HEK293 (cell line): Measurements from ENCODE around the gene PRIMA1.

Source experiments
- CTCF ChIA-PET: fragments of 350-600 bp; formaldehyde crosslinking; extraction: SDS; loops from one replicate; lab custom pipeline; 2021; ENCODE audit warnings: antibody characterized with exemption; lab: Yijun Ruan, JAX
- POLR2A ChIA-PET: fragments of 300-600 bp; formaldehyde crosslinking; extraction: SDS; loops from one replicate; lab custom pipeline; 2020; ENCODE audit warnings: antibody characterized with exemption, inconsistent platforms; lab: Yijun Ruan, JAX
- H3K27ac ChIP-seq: fragments of 200-500 bp; sonication (Bioruptor generic); 2 replicates; pipeline ENCODE4 v1.5.1; 2014; ENCODE audit warnings: low read depth, low read length, control low read depth, inconsistent platforms; ENCODE audit errors: extremely low read depth
- H3K36me3 ChIP-seq, 2 experiments: fragments of 200-500 bp in 1 of 2; sonication (Bioruptor generic) in 1 of 2; 1 replicate in 1 of 2; 2 replicates in 1 of 2; pipeline ENCODE4 v1.5.1; 2014 to 2017; ENCODE audit warnings: inconsistent platforms in 2 of 2, low read length in 2 of 2; ENCODE audit not compliant: control insufficient read depth in 2 of 2, insufficient read depth in 1 of 2
- H3K4me1 ChIP-seq: fragments of 200-500 bp; sonication (Bioruptor generic); 2 replicates; pipeline ENCODE4 v1.5.1; 2014; ENCODE audit warnings: mild to moderate bottlenecking, low read length, inconsistent platforms; ENCODE audit not compliant: control insufficient read depth, insufficient read depth
- H3K4me3 ChIP-seq: 2 replicates; pipeline ENCODE4 v1.5.1; 2011; ENCODE audit warnings: low read depth, mild to moderate bottlenecking, control low read depth, low read length, moderate library complexity
- H3K9me3 ChIP-seq: fragments of 200-500 bp; sonication (Bioruptor generic); 2 replicates; pipeline ENCODE4 v1.5.1; 2014; ENCODE audit warnings: low read depth, low read length, inconsistent platforms; ENCODE audit not compliant: control insufficient read depth, insufficient read depth
- GLIS2 ChIP-seq: fragments of 450-650 bp; formaldehyde crosslinking; IDR thresholded peaks from 2 replicates; pipeline ENCODE4 v1.5.1; 2016; ENCODE audit warnings: missing biosample characterization, missing genetic modification characterization
- OVOL3 ChIP-seq: fragments of 450-650 bp; formaldehyde crosslinking; IDR thresholded peaks from 2 replicates; pipeline ENCODE4 v1.5.1; 2016; ENCODE audit warnings: missing biosample characterization, missing genetic modification characterization
- REST ChIP-seq: fragments of 450-650 bp; formaldehyde crosslinking; IDR thresholded peaks from 2 replicates; pipeline ENCODE4 v1.5.1; 2016; ENCODE audit warnings: missing biosample characterization, missing genetic modification characterization
- SP3 ChIP-seq: fragments of 450-650 bp; formaldehyde crosslinking; IDR thresholded peaks from 2 replicates; pipeline ENCODE4 v1.5.1; 2016; ENCODE audit warnings: missing biosample characterization, missing genetic modification characterization
- YY1 ChIP-seq: fragments of 450-650 bp; formaldehyde crosslinking; IDR thresholded peaks from 2 replicates; pipeline ENCODE4 v1.5.1; 2018; ENCODE audit warnings: missing biosample characterization, missing genetic modification characterization
- ZBTB20 ChIP-seq: fragments of 450-650 bp; formaldehyde crosslinking; IDR thresholded peaks from 2 replicates; pipeline ENCODE4 v1.5.1; 2016; ENCODE audit warnings: missing biosample characterization, missing genetic modification characterization
- ZBTB48 ChIP-seq: fragments of 450-650 bp; formaldehyde crosslinking; IDR thresholded peaks from 2 replicates; pipeline ENCODE4 v1.5.1; 2016; ENCODE audit warnings: missing biosample characterization, missing genetic modification characterization
- ZNF138 ChIP-seq: fragments of 450-650 bp; formaldehyde crosslinking; IDR thresholded peaks from 2 replicates; pipeline ENCODE4 v1.5.1; 2016; ENCODE audit warnings: missing biosample characterization, missing genetic modification characterization, borderline replicate concordance
- ZNF214 ChIP-seq: fragments of 450-650 bp; formaldehyde crosslinking; IDR thresholded peaks from 2 replicates; pipeline ENCODE4 v1.5.1; 2017; ENCODE audit warnings: missing biosample characterization, mild to moderate bottlenecking, missing genetic modification characterization, borderline replicate concordance
- ZNF221 ChIP-seq: fragments of 450-650 bp; formaldehyde crosslinking; IDR thresholded peaks from 2 replicates; pipeline ENCODE4 v1.5.1; 2017; ENCODE audit warnings: missing biosample characterization, missing genetic modification characterization, borderline replicate concordance
- ZNF26 ChIP-seq: fragments of 450-650 bp; formaldehyde crosslinking; IDR thresholded peaks from 2 replicates; pipeline ENCODE4 v1.5.1; 2016; ENCODE audit warnings: missing biosample characterization, missing genetic modification characterization
- ZNF280D ChIP-seq: fragments of 450-650 bp; formaldehyde crosslinking; IDR thresholded peaks from 2 replicates; pipeline ENCODE4 v1.5.1; 2016; ENCODE audit warnings: missing biosample characterization, missing genetic modification characterization
- ZNF335 ChIP-seq: fragments of 450-650 bp; formaldehyde crosslinking; conservative IDR thresholded peaks from 2 replicates; pipeline ENCODE4 v1.5.1; 2016; ENCODE audit warnings: missing biosample characterization, missing genetic modification characterization
- ZNF354C ChIP-seq: fragments of 450-650 bp; formaldehyde crosslinking; IDR thresholded peaks from 2 replicates; pipeline ENCODE4 v1.5.1; 2016; ENCODE audit warnings: missing biosample characterization, missing genetic modification characterization, low read depth, borderline replicate concordance
- ZNF394 ChIP-seq: fragments of 450-650 bp; formaldehyde crosslinking; IDR thresholded peaks from 2 replicates; pipeline ENCODE4 v1.5.1; 2016; ENCODE audit warnings: missing biosample characterization, missing genetic modification characterization, mild to moderate bottlenecking, moderate library complexity, borderline replicate concordance
- ZNF433 ChIP-seq: fragments of 450-650 bp; formaldehyde crosslinking; IDR thresholded peaks from 2 replicates; pipeline ENCODE4 v1.5.1; 2016; ENCODE audit warnings: missing biosample characterization, missing genetic modification characterization, low read depth
- ZNF514 ChIP-seq: fragments of 450-650 bp; formaldehyde crosslinking; IDR thresholded peaks from 2 replicates; pipeline ENCODE4 v1.5.1; 2016; ENCODE audit warnings: missing biosample characterization, missing genetic modification characterization
- ZNF549 ChIP-seq: fragments of 450-650 bp; IDR thresholded peaks from 2 replicates; pipeline ENCODE4 v1.5.1; 2018; ENCODE audit warnings: missing biosample characterization, missing genetic modification characterization, mild to moderate bottlenecking, inconsistent platforms, moderate library complexity
- ZNF560 ChIP-seq: fragments of 450-650 bp; formaldehyde crosslinking; IDR thresholded peaks from 2 replicates; pipeline ENCODE4 v1.5.1; 2017; ENCODE audit warnings: missing biosample characterization, missing genetic modification characterization, borderline replicate concordance
- ZNF571 ChIP-seq: fragments of 450-650 bp; formaldehyde crosslinking; IDR thresholded peaks from 2 replicates; pipeline ENCODE4 v1.5.0; 2017; ENCODE audit warnings: missing biosample characterization, missing genetic modification characterization
- ZNF585B ChIP-seq: fragments of 450-650 bp; formaldehyde crosslinking; IDR thresholded peaks from 2 replicates; pipeline ENCODE4 v1.5.1; 2016; ENCODE audit warnings: missing biosample characterization, missing genetic modification characterization
- ZNF701 ChIP-seq: fragments of 450-650 bp; formaldehyde crosslinking; IDR thresholded peaks from 2 replicates; pipeline ENCODE4 v1.5.1; 2016; ENCODE audit warnings: missing biosample characterization, missing genetic modification characterization
- ZNF707 ChIP-seq: fragments of 450-650 bp; formaldehyde crosslinking; IDR thresholded peaks from 2 replicates; pipeline ENCODE4 v1.5.1; 2016; ENCODE audit warnings: missing biosample characterization, missing genetic modification characterization
- ZSCAN18 ChIP-seq: fragments of 450-650 bp; formaldehyde crosslinking; IDR thresholded peaks from 2 replicates; pipeline ENCODE4 v1.5.1; 2016; ENCODE audit warnings: missing biosample characterization, missing genetic modification characterization

PRIMA1 gene

GRCh38 chr14:93745603-93746273 is 42.5 kb downstream of the PRIMA1 start:
- H3K9me3 ChIP-seq, result no peaks in the 10 kb centered on the region
- POLR2A ChIA-PET, result no interaction called here
- H3K4me1 ChIP-seq, result no peaks in the 10 kb centered on the region
- CTCF ChIA-PET, result interaction anchor here (0.5 kb wide), 1 partner anchor 211 kb away, joined by 3 read pairs; no protein-coding TSS in a partner anchor
- H3K36me3 ChIP-seq, result no peaks in the 10 kb centered on the region
- no peak overlapping the region for H3K4me3 ChIP-seq
- TF ChIP-seq OVOL3 (tag by site-specific recombination) (no peak), ZNF214 (tag by site-specific recombination) (no peak), ZNF354C (no peak), ZNF280D (tag by site-specific recombination) (no peak), ZNF138 (tag by site-specific recombination) (no peak), ZNF514 (tag by site-specific recombination) (no peak)
- TF ChIP-seq, all 188 proteins: peak for 0
- H3K27ac ChIP-seq, result no peak overlapping the region

- Histone ChIP-seq H3K9me3 (no peaks in the 10 kb centered on the region), H3K4me1 (no peaks in the 10 kb centered on the region), H3K27ac (no peak overlapping the region), H3K4me3 (no peak overlapping the region), H3K36me3 (no peaks in the 10 kb centered on the region)
- POLR2A ChIA-PET, result no interaction called here
- TF ChIP-seq ZNF433 (tag by site-specific recombination), result no peak
- TF ChIP-seq ZNF26, result no peak
- no peak for TF ChIP-seq REST (tag by site-specific recombination)
- TF ChIP-seq ZNF571 (tag by site-specific recombination), result no peak
- no peak for TF ChIP-seq ZNF585B (tag by site-specific recombination)
- TF ChIP-seq ZNF701, result no peak
- TF ChIP-seq ZNF560 (tag by site-specific recombination), result no peak
- no peak for TF ChIP-seq YY1 (tag by site-specific recombination)
- TF ChIP-seq ZNF707, result no peak
- TF ChIP-seq ZSCAN18 (tag by site-specific recombination), result no peak
- no peak for TF ChIP-seq ZNF221 (tag by site-specific recombination)
- TF ChIP-seq GLIS2 (tag by site-specific recombination), result no peak
- no peak for TF ChIP-seq SP3 (tag by site-specific recombination)
- TF ChIP-seq ZNF335 (tag by site-specific recombination), result no peak
- TF ChIP-seq ZNF394 (tag by site-specific recombination), result no peak
- TF ChIP-seq ZBTB20, result no peak
- TF ChIP-seq ZNF549 (tag by site-specific recombination), result no peak
- TF ChIP-seq ZBTB48 (tag by site-specific recombination), result no peak
- TF ChIP-seq, all 188 proteins: peak for 0
- CTCF ChIA-PET, result interaction anchor here (0.5 kb wide), 1 partner anchor 212 kb away, joined by 3 read pairs; no protein-coding TSS in a partner anchor
Observed at GRCh38 chr14:93744876-93745275, 43.4 kb downstream of the PRIMA1 start.
